MCF 10A (cell line): Measurements from ENCODE around the gene TMCO1. TPM values are rescaled to one million over a fixed set of nuclear protein-coding genes. Genes with fewer than 3 reads are reported as not detected.
"Not testable (repeated sequence)": the region's sequence is repeated elsewhere in the genome, so short reads cannot be mapped to it uniquely, and the experiment has no call there.

Experiments used
- BruUV-seq: library from RNA; stranded (reverse); fragments of 400-500 nt; replicated peaks from 2 replicates; lab custom pipeline; 2021; lab: Mats Ljungman, UMichigan
- CTCF ChIA-PET: fragments of 300-600 bp; sonication (Branson Sonifier 250); formaldehyde crosslinking; extraction: SDS; loops from one replicate; lab custom pipeline; 2021; ENCODE audit warnings: antibody characterized with exemption, inconsistent platforms; lab: Yijun Ruan, JAX
- POLR2A ChIA-PET: fragments of 300-600, 350-650 bp; sonication (Branson Sonifier 250); formaldehyde crosslinking; extraction: SDS; loops from one replicate; lab custom pipeline; 2020; ENCODE audit warnings: antibody characterized with exemption, inconsistent platforms; lab: Yijun Ruan, JAX
- DNase-seq: peaks from one replicate; pipeline ENCODE4 v3.0.0-alpha.2; 2018; ENCODE audit not compliant: unreplicated experiment
- H3K27ac Mint-ChIP-seq: one replicate; pipeline ENCODE4 v1.8.0; 2022; ENCODE audit warnings: mild to moderate bottlenecking, low read depth, mixed read lengths; ENCODE audit not compliant: unreplicated experiment
- H3K27me3 Mint-ChIP-seq: one replicate; pipeline ENCODE4 v1.8.0; 2022; ENCODE audit warnings: mixed read lengths; ENCODE audit not compliant: insufficient read depth, unreplicated experiment
- H3K36me3 Mint-ChIP-seq: one replicate; pipeline ENCODE4 v1.8.0; 2022; ENCODE audit warnings: mild to moderate bottlenecking, moderate library complexity, mixed read lengths; ENCODE audit not compliant: insufficient read depth, unreplicated experiment
- H3K4me1 Mint-ChIP-seq: one replicate; pipeline ENCODE4 v1.8.0; 2022; ENCODE audit warnings: mixed read lengths; ENCODE audit not compliant: insufficient read depth, unreplicated experiment
- H3K4me3 Mint-ChIP-seq: one replicate; pipeline ENCODE4 v1.8.0; 2022; ENCODE audit warnings: mild to moderate bottlenecking, moderate library complexity, mixed read lengths; ENCODE audit not compliant: unreplicated experiment
- H3K9me3 Mint-ChIP-seq: one replicate; pipeline ENCODE4 v1.8.0; 2022; ENCODE audit warnings: mixed read lengths; ENCODE audit not compliant: unreplicated experiment
- intact Hi-C: fragments of 100-400 bp; cut with micrococcal nuclease; formaldehyde crosslinking; loops from 2 replicates; pipeline ENCODE4 v1.14.1; 2022
- total RNA-seq: library from RNA; stranded (reverse); gene quantifications from 2 replicates; pipeline ENCODE4 v1.2.3, GENCODE V29; 2022
- TF ChIP-seq, protein P1 (sequence below): fragments of 200-600 bp; IDR thresholded peaks from one replicate; pipeline ENCODE4 v1.8.0; 2022; ENCODE audit warnings: antibody characterized with exemption, mild to moderate bottlenecking; ENCODE audit not compliant: unreplicated experiment

The TMCO1 gene
- total RNA-seq, 1 experiment from 2014 or later: 158 TPM

DNA sequence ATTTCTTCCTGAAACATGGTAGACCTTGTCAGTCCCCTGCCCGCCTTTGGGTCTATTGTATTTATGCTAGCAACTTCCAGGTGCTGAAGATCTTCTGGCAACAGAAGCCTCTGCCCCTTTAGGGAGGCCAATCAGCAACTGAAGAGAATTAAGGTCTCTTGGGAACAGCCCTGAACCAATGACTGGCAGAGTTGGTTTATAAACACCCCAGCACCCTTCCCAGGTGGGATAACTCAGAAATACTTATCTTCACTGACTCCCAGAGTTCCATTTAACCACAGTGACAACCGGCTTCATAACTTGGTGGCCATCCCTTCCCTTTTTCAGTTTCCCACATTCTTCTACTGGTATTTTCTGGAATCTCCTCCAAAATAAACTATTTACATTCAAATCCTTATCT, 27.2 kb upstream of the TMCO1 start:
- peaks cover 17% of the 10 kb centered on the region for H3K9me3 Mint-ChIP-seq
- ChIA-PET POLR2A (interaction anchor here (1.2 kb wide), 1 partner anchor 108 kb away, joined by 4 read pairs; no protein-coding TSS in a partner anchor), CTCF (interaction anchor here (0.9 to 1.4 kb wide), 2 partner anchors 118 to 120 kb away, joined by 3 to 4 read pairs; no protein-coding TSS in a partner anchor)
- H3K27me3 Mint-ChIP-seq: no peaks in the 10 kb centered on the region
- no peak for DNase-seq
- H3K4me1 Mint-ChIP-seq: no peaks in the 10 kb centered on the region
- no peak overlapping the region for H3K27ac Mint-ChIP-seq
- intact Hi-C loops: no loop called here
- H3K36me3 Mint-ChIP-seq: peaks cover 4% of the 10 kb centered on the region
- H3K4me3 Mint-ChIP-seq: no peak overlapping the region
- BruUV-seq: no TSS peak
- TF ChIP-seq, protein P1, sequence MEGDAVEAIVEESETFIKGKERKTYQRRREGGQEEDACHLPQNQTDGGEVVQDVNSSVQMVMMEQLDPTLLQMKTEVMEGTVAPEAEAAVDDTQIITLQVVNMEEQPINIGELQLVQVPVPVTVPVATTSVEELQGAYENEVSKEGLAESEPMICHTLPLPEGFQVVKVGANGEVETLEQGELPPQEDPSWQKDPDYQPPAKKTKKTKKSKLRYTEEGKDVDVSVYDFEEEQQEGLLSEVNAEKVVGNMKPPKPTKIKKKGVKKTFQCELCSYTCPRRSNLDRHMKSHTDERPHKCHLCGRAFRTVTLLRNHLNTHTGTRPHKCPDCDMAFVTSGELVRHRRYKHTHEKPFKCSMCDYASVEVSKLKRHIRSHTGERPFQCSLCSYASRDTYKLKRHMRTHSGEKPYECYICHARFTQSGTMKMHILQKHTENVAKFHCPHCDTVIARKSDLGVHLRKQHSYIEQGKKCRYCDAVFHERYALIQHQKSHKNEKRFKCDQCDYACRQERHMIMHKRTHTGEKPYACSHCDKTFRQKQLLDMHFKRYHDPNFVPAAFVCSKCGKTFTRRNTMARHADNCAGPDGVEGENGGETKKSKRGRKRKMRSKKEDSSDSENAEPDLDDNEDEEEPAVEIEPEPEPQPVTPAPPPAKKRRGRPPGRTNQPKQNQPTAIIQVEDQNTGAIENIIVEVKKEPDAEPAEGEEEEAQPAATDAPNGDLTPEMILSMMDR: no peak

DNA sequence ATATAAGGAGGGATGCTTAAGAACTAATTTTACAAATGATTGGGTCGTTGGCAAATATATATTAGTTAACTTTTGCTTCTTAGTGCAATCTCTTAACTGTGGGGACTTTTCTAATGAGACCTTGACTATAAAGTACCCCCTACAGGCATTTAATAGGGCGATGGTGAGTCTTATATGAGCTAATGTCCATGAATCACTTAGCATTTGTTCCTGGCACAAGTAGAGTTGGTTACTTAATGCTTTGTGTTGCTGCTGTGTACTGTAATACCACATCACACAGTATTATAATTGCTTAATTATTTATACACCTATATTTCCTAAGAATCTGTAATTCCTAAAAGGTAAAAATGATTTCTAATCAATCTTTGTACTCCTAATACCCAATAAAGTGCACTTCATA, 25.3 kb upstream of the TMCO1 start:
- Mint-ChIP-seq H3K4me3 (no peak overlapping the region), H3K9me3 (no peaks in the 10 kb centered on the region), H3K27ac (no peak overlapping the region), H3K4me1 (no peaks in the 10 kb centered on the region), H3K27me3 (no peaks in the 10 kb centered on the region), H3K36me3 (peaks cover 4% of the 10 kb centered on the region)
- ChIA-PET CTCF (interaction anchor here (0.6 to 0.7 kb wide), 5 partner anchors 21 to 1266 kb away, joined by 3 to 6 read pairs (median 3); no protein-coding TSS in a partner anchor), POLR2A (interaction anchor here (0.8 to 1.6 kb wide), 3 partner anchors 24 to 104 kb away, joined by 3 to 12 read pairs (median 5); partner anchors contain the start of gene TMCO1)
- no TSS peak for BruUV-seq
- TF ChIP-seq, protein P1: no peak
- DNase-seq: peak; percentile 49
- intact Hi-C loops: no loop called here

DNA sequence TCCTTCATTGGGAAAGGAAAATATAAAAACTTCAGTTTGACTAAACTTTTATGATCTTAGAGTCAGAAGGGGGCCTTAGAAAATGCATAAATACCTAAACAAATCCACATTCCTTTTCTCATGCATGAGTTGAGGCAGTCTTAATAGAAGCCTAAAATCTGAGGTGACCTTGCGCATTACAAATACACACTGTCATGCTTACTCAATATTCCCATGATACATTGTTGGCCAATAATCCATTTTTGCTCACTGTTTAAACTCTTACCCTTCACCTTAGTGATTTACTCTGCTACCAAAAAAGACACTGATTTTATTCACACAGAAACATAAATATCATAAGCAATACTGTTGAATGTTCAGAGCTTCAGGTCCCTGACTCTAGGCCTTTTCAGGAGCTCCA, 19.1 kb upstream of the TMCO1 start:
- BruUV-seq: no TSS peak
- H3K9me3 Mint-ChIP-seq: no peaks in the 10 kb centered on the region
- H3K4me3 Mint-ChIP-seq: no peak overlapping the region
- intact Hi-C loops: no loop called here
- ChIA-PET POLR2A (no interaction called here), CTCF (interaction anchor here (0.7 kb wide), 1 partner anchor 15 kb away, joined by 3 read pairs; no protein-coding TSS in a partner anchor)
- no peak overlapping the region for H3K27ac Mint-ChIP-seq
- H3K27me3 Mint-ChIP-seq: no peaks in the 10 kb centered on the region
- H3K4me1 Mint-ChIP-seq: no peaks in the 10 kb centered on the region
- no peak for DNase-seq
- no peaks in the 10 kb centered on the region for H3K36me3 Mint-ChIP-seq
- TF ChIP-seq, protein P1: no peak

DNA sequence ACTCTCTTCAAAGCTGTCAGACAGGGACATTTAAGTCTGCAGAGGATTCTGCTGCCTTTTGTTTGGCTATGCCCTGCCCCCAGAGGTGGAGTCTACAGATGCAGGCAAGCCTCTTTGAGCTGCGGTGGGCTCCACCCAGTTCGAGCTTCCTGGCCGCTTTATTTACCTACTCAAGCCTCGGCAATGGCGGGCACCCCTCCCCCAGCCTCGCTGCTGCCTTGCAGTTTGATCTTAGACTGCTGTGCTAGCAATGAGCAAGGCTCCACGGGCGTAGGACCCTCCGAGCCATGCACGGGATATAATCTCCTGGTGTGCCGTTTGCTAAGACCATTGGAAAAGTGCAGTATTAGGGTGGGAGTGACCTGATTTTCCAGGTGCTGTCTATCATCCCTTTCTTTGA, 14.9 kb upstream of the TMCO1 start:
- CTCF ChIA-PET: interaction anchor here (0.6 to 2.4 kb wide), 7 partner anchors 9 to 303 kb away, joined by 3 to 8 read pairs (median 4); no protein-coding TSS in a partner anchor
- H3K36me3 Mint-ChIP-seq: not testable (repeated sequence)

DNA sequence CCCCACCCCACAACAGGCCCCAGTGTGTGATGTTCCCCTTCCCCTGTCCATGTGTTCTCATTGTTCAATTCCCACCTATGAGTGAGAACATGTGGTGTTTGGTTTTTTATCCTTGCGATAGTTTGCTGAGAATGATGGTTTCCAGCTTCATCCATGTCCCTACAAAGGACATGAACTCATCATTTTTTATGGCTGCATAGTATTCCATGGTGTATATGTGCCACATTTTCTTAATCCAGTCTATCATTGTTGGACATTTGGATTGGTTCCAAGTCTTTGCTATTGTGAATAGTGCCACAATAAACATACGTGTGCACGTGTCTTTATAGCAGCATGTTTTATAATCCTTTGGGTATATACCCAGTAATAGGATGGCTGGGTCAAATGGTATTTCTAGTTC, 9.5 kb upstream of the TMCO1 start:
- H3K4me1 Mint-ChIP-seq, H3K9me3 Mint-ChIP-seq, H3K27me3 Mint-ChIP-seq, H3K27ac Mint-ChIP-seq, H3K4me3 Mint-ChIP-seq, CTCF ChIA-PET, DNase-seq, intact Hi-C loops, BruUV-seq, H3K36me3 Mint-ChIP-seq: not testable (repeated sequence)
- POLR2A ChIA-PET: interaction anchor here (0.6 to 1.0 kb wide), 2 partner anchors 9 to 1319 kb away, joined by 3 to 6 read pairs; partner anchors contain the start of gene TMCO1

More for the DNA sequence above, 14.9 kb upstream of the TMCO1 start:
- H3K27me3 Mint-ChIP-seq, H3K4me1 Mint-ChIP-seq, BruUV-seq, intact Hi-C loops, H3K27ac Mint-ChIP-seq, DNase-seq, H3K9me3 Mint-ChIP-seq, H3K4me3 Mint-ChIP-seq: not testable (repeated sequence)
- POLR2A ChIA-PET: interaction anchor here (1.3 kb wide), 1 partner anchor 15 kb away, joined by 9 read pairs; the partner anchor contains the start of gene TMCO1
